ENCODE results near the gene ZNF497.
"Not testable (repeated sequence)": the region's sequence is repeated elsewhere in the genome, so short reads cannot be mapped to it uniquely, and the experiment has no call there.

GRCh38 chr19:58376724-58377123 is 14.2 kb upstream of the ZNF497 start:
- TF ChIP-seq CTCF, POLR2A (IDR thresholded peaks at IDR 0.05): not testable (repeated sequence)
